Raji (cell line): ENCODE results near the gene SH2D2A.

Experiments used
- POLR2A ChIP-seq: IDR thresholded peaks from 2 replicates; pipeline ENCODE4 v1.6.1; 2011; ENCODE audit warnings: low read depth, low read length, control low read depth; ENCODE audit not compliant: insufficient read depth

SH2D2A gene

GRCh38 chr1:156840898-156841279, 24.2 kb upstream of the SH2D2A start:
- no peak for TF ChIP-seq POLR2A

GRCh38 chr1:156840186-156840897, 23.7 kb upstream of the SH2D2A start:
- TF ChIP-seq POLR2A, result no peak

- TF ChIP-seq POLR2A, result no peak
Observed at GRCh38 chr1:156839426-156840109, 22.9 kb upstream of the SH2D2A start.

GRCh38 chr1:156838972-156839371, 22.3 kb upstream of the SH2D2A start:
- no peak for TF ChIP-seq POLR2A

GRCh38 chr1:156836892-156837291, 20.2 kb upstream of the SH2D2A start:
- TF ChIP-seq POLR2A, result no peak

- no peak for TF ChIP-seq POLR2A
Observed at GRCh38 chr1:156836041-156836654, 19.5 kb upstream of the SH2D2A start.

GRCh38 chr1:156834322-156834721, 17.7 kb upstream of the SH2D2A start:
- TF ChIP-seq POLR2A, result no peak

- TF ChIP-seq POLR2A, result no peak
Observed at GRCh38 chr1:156833603-156834002, 17.0 kb upstream of the SH2D2A start.

GRCh38 chr1:156832434-156832833, 15.8 kb upstream of the SH2D2A start:
- TF ChIP-seq POLR2A, result no peak

GRCh38 chr1:156828400-156829124, 11.9 kb upstream of the SH2D2A start:
- TF ChIP-seq POLR2A, result no peak

GRCh38 chr1:156826630-156827029, 10.0 kb upstream of the SH2D2A start:
- TF ChIP-seq POLR2A, result no peak

GRCh38 chr1:156823210-156823790, 6.7 kb upstream of the SH2D2A start:
- TF ChIP-seq POLR2A, result no peak

GRCh38 chr1:156822680-156823079, 6.0 kb upstream of the SH2D2A start:
- no peak for TF ChIP-seq POLR2A

GRCh38 chr1:156821801-156822200, 5.2 kb upstream of the SH2D2A start:
- no peak for TF ChIP-seq POLR2A

- no peak for TF ChIP-seq POLR2A
Observed at GRCh38 chr1:156815961-156816422, 656 bp downstream of the SH2D2A start.

GRCh38 chr1:156815307-156815826, 1.3 kb downstream of the SH2D2A start:
- TF ChIP-seq POLR2A, result no peak
